Inflammatory macrophage treated with lipopolysaccharide for 4 hours (primary cell): ENCODE measurements around the gene KCNJ8.
"Not testable (repeated sequence)": the region's sequence is repeated elsewhere in the genome, so short reads cannot be mapped to it uniquely, and the experiment has no call there.

Experiments used
- DNase-seq: peaks from one replicate; pipeline ENCODE4 v3.0.0-alpha.2; 2020

The KCNJ8 gene

GRCh38 chr12:21782723-21783122 lies 8.2 kb upstream of the KCNJ8 start:
- not testable (repeated sequence) for DNase-seq

GRCh38 chr12:21780786-21781185 lies 6.3 kb upstream of the KCNJ8 start:
- DNase-seq: no peak

- no peak for DNase-seq
These were observed 1.7 kb upstream of the KCNJ8 start for GRCh38 chr12:21776175-21776574.

- DNase-seq: no peak
These were observed 771 bp upstream of the KCNJ8 start for GRCh38 chr12:21775133-21775820.

- no peak for DNase-seq
These were observed 700 bp downstream of the KCNJ8 start for GRCh38 chr12:21773806-21774205.

- DNase-seq: no peak
These were observed 1.2 kb downstream of the KCNJ8 start for GRCh38 chr12:21773263-21773741.

DNA sequence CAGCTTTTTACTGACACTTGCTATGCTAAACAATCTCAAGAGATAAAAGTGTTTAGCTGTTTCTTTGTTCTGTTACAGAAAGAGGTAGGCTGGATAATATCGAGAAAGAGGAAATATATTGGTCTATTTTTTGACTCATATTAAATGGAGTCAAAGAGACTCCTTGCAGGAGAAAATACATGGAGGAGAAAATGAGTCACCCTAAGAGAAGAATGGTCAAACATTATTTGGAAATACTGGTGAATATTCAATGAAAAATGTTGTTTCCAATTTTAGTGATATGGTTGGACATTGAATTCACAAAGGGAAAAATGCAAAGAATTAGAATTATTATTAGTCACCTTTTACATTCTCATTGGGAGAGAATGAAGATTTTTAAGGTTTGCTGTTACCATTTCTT lies 3.2 kb downstream of the KCNJ8 start:
- no peak for DNase-seq

GRCh38 chr12:21769307-21769706 lies 5.2 kb downstream of the KCNJ8 start:
- no peak for DNase-seq

- DNase-seq: no peak
These were observed 8.1 kb downstream of the KCNJ8 start for GRCh38 chr12:21766403-21766802.

- DNase-seq: no peak
These were observed 9.6 kb downstream of the KCNJ8 start for GRCh38 chr12:21764950-21765349.

- no peak for DNase-seq
These were observed 10.4 kb downstream of the KCNJ8 start for GRCh38 chr12:21764065-21764464.

GRCh38 chr12:21763531-21763930 lies 11.0 kb downstream of the KCNJ8 start:
- no peak for DNase-seq

- DNase-seq: no peak
These were observed 14.8 kb downstream of the KCNJ8 start for GRCh38 chr12:21759737-21760136.

GRCh38 chr12:21757735-21758134 lies 16.8 kb downstream of the KCNJ8 start:
- no peak for DNase-seq

DNA sequence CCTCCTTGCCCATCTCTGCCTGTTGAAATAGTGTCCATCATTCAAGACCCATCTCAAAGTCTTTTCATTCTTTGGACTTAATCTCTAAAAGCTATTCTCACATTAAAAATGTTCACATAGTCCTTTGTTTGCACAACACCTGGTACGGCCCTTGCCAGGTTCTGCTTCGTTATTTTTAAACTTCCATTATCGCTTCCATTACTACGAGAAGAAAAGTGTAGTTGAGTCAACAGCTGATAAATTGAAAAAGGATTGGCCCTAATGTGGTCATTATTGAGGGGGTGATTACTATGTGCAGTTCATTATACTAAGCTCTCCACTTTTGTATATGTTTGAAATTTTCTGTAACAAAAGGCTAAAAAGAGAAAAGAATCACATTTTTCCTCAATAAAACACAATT lies 17.8 kb downstream of the KCNJ8 start:
- no peak for DNase-seq

GRCh38 chr12:21751517-21751916 lies 23.0 kb downstream of the KCNJ8 start:
- no peak for DNase-seq

DNA sequence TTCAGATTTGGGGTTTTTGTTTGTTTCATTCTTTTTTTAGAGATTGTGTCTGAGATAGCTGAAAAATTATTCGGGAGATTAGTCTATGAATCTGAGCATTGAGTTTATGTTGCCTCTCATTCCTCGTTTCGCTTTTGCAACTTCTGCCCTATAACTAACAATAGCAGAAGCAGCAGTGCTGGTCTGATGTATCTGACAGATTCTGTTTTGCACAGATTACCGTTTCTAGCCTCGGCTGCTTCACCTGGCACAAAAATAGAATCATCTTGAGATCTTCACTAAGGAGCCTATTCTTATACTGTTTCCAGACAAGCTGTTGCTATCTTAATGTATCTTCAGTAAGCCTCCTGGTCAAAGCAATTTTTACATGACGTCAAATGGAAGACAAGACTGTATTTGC lies 29.2 kb downstream of the KCNJ8 start:
- DNase-seq: no peak

DNA sequence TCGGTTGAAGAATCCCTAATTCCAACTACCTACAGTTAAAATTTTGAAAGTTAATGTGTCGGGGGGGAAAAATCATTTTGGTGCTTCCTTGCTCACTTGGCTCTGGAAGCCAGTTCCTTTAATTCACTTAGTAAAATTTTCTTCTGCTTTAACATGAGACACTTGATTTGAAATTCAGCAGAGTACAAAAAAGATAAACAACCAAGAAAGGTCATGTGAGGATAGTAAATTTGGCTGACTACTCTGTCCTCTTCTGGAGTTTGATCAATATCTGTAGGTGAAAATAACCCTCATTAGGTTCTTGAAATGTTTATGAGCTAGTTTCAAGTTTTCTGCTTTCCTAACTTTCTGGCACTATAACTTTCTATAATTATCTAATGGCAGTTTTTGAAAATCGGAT lies 43.4 kb downstream of the KCNJ8 start:
- no peak for DNase-seq

GRCh38 chr12:21725731-21726130 lies 48.8 kb downstream of the KCNJ8 start:
- no peak for DNase-seq

DNA sequence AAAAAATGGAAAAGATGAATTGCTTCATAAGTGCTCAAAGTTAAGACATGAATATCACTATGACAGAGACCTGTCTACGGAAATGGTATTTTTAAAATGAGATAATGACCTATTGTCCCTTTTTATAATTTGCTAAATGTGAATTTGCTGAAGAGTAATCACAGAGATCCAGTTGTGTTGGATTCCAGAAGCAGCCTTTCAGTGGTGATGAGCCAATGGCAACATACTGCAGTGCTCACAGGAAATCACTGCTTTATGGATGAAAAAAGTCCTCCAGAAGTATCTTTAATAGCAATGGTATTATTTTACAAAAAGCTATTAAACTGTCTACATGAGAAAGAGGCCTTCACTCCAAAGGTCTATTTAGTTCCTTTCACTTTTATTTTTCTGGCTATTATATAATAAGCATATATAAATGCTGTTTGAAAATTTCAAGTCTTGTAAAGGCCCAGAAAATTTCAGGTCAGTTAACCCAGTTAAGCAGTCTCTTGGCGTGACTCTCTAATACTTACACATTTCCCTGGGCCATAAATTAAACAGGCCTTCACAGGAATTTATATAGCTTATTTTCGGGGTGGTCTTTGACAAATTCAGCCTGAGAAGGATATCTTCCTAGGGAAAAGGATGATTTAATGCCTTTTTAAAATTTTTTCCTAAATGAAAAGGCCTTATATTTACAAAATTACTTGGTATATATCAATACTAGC lies 55.4 kb downstream of the KCNJ8 start:
- no peak for DNase-seq

- DNase-seq: no peak
These were observed 56.1 kb downstream of the KCNJ8 start for GRCh38 chr12:21718403-21718802.

DNA sequence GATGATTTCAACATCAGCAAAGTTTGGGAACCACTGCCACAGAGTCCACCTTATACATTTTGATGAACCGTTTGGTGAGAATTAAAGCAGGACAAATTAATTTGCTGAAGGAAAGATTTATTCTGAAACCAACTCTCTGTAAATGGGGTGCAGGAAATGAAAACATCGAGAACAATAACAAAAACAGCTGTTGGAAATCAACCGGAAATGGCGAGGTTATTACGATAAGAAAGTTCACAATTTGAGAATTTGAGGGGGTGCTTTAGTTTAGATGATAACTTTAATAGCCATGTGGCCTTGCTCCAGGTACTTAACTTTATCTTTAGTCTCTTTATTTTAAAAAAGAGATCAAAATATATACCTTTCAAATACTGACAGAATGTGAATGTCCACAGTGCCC lies 56.7 kb downstream of the KCNJ8 start:
- DNase-seq: no peak

- peak; percentile 23 for DNase-seq
These were observed 59.1 kb downstream of the KCNJ8 start for GRCh38 chr12:21715386-21715785.
